ENCODE results near the gene TXNL1.

GRCh38 chr18:56650944-56651770 is 12.8 kb upstream of the TXNL1 start, which contains the start of gene WDR7:
- TF ChIP-seq, protein P1, sequence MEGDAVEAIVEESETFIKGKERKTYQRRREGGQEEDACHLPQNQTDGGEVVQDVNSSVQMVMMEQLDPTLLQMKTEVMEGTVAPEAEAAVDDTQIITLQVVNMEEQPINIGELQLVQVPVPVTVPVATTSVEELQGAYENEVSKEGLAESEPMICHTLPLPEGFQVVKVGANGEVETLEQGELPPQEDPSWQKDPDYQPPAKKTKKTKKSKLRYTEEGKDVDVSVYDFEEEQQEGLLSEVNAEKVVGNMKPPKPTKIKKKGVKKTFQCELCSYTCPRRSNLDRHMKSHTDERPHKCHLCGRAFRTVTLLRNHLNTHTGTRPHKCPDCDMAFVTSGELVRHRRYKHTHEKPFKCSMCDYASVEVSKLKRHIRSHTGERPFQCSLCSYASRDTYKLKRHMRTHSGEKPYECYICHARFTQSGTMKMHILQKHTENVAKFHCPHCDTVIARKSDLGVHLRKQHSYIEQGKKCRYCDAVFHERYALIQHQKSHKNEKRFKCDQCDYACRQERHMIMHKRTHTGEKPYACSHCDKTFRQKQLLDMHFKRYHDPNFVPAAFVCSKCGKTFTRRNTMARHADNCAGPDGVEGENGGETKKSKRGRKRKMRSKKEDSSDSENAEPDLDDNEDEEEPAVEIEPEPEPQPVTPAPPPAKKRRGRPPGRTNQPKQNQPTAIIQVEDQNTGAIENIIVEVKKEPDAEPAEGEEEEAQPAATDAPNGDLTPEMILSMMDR (conservative IDR thresholded peaks at IDR 0.05) = no peak
- no peak for TF ChIP-seq EZH2 (IDR thresholded peaks at IDR 0.05; ENCODE audit: low read depth)

Data from PC-9 (cell line).